GM21619 (cell line): ENCODE results near the gene PNPLA7.
"Not testable (repeated sequence)": the region's sequence is repeated elsewhere in the genome, so short reads cannot be mapped to it uniquely, and the experiment has no call there.

Experiments
- ATAC-seq: cut with Tn5 transposase; IDR thresholded peaks from one replicate; pipeline ENCODE4 v1.9.1; 2021; ENCODE audit not compliant: unreplicated experiment

Gene PNPLA7

DNA sequence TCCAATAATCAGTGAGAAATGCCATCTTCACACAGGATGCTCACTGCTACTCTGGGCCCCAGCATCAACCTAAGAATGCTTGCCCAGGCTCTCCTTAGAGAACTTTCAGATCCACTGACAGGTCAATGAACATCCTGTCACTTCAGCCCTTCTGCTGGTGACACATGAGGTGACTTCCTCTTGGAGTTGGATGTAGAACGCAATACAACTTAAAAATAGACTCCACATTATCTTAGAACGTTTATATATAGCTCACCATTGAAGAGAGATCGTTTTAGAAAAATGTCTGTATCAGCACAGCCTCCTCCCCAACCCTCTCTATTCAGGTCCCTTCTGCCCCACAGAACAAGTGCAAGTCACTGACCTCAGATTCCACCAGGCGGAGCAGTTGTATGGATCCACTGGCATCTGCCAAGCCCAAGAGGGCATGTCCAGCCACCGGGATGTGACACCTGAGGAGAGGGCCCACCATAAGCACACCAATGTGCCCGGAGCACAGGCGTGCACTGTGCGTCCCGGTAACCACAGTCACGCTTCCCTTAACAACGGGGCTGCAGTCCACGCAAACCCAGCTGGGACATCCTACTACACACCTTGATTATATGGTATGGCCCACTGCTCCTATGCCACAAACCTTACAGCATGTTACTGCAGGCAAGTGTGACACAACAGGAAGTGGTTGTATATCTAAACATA lies 25.7 kb upstream of the PNPLA7 start:
- ATAC-seq = no peak

DNA sequence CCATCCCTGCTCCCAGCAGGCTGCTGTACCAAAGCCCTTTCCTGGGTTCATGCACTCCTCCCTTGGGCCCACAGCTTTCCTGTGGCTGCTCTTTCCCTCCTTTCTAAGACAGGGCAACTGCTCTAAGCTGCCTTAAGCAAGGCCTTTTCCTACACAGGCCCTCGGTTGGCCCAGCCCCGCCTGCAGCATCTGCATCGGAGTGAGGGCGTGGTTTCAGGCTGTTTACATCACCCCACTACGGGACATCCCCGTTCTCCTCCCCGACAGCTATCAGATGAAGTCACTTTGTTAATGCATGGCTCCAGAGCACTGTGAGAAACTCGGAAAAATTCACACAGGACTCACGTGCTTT lies 25.1 kb upstream of the PNPLA7 start:
- no peak for ATAC-seq

DNA sequence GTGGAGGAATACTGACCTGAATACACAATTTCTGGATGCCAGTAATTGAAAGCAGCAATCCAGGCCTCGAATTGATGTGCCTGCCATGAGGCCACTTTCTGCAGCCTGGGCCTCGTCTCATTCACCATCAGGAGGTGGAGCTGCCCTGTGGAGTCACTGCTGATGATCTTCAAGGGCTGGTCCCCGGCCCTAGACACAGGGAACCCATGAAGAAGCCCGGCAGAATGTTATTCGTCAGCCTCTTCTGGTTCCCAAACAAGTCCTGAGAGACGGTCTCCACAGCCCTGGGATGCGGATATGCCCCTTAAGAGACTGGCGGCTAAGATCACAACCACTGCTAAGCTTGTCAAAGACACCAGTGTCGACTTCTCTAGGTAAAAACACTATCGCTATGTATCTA lies 24.0 kb upstream of the PNPLA7 start:
- ATAC-seq = no peak

DNA sequence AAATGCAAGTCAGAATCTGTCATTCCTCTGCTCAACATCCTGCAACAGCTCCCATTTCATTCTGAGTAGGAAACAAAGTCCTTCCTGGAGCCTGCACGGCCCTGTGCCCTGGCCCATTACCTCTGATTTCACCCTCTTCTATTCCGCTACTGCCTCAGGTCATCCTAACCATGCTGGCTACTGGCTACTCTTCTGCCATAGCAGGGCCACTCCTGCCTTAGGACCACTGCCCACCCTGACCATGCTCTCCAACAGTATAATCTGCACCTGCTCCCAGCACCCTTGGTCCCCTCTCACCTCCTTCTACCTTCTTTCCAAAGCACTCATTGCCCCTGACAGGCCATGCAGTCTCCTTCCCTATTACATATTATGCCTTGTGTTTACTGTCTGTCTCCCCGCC lies 20.4 kb upstream of the PNPLA7 start:
- no peak for ATAC-seq

DNA sequence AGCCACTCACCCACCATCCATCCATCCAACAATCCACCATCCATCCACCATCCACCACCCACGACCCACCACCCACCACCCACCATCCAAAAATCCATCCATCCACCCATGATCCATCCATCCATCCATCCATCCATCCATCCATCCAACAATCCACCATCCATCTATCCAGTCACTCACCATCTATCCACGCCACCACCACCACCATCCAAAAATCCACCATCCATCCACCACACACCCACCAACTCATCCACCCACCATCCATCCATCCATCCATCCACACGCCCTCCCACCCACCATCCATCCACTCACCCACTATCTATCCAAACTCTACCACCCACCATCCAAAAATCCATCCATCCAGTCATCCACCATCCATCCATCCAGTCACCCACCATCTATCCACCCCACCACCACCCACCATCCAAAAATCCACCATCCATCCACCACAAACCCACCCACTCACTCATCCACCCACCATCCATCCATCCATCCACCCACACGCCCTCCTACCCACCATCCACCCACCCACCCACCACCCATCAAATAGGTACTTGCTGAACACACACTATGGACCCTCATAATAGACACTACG lies 19.5 kb upstream of the PNPLA7 start:
- no peak for ATAC-seq

DNA sequence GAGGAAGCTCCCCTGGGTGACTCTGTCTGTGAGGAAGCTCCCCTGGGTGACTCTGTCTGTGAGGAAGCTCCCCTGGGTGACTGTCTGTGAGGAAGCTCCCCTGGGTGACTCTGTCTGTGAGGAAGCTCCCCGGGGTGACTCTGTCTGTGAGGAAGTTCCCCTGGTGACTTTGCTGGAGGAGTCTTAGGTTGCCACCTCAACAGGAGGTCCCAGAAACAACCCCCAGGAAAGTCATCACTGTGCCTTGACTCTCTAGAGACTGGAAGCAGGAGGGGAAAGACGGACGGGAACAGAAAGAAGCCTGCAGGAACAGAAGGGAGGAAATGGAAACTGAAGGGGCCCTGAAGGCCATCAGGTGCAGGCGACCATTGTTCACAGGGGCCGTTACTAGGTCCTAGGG lies 18.2 kb upstream of the PNPLA7 start:
- not testable (repeated sequence) for ATAC-seq

DNA sequence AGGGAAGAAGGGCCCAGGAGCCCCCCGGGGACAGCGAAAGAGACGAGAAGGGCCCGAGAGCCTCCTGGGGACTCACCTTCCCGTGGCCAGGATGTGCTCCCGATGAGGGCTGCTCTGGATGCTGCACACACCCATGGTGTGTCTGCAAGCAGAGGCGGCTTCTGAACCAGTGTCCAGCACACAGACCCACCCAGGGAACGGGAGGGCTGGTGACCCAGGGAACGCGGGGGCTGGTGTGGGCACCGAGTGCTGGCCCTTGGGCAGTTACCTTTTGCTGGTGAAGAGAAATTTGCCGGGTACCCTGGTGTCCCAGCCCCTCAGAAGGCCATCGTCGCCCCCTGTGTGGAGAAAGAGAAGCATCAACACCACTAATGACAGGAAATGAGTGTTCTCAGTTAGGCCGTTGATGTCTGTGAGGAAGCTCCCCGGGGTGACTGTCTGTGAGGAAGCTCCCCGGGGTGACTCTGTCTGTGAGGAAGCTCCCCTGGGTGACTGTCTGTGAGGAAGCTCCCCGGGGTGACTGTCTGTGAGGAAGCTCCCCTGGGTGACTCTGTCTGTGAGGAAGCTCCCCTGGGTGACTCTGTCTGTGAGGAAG lies 14.7 kb upstream of the PNPLA7 start:
- no peak for ATAC-seq

DNA sequence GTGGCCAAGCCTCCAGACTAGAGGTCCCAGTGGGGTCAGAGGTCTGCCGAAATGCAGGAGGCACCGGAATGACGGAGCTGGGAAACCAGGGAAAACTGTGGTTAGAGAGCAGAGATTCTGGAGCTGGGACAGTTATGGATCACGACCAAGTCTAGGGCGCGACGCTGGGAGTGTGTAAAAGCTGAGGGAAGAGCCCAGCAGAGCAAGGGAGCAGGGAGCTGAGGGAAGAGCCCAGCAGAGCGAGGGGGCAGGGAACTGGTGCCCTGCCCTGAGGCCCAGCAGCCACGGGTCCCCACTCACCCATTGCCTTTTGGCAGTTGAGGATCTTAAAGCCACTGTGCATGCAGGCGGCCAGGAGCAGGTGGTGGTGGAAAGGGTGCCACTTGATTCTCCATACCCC lies 13.9 kb upstream of the PNPLA7 start:
- ATAC-seq = no peak

DNA sequence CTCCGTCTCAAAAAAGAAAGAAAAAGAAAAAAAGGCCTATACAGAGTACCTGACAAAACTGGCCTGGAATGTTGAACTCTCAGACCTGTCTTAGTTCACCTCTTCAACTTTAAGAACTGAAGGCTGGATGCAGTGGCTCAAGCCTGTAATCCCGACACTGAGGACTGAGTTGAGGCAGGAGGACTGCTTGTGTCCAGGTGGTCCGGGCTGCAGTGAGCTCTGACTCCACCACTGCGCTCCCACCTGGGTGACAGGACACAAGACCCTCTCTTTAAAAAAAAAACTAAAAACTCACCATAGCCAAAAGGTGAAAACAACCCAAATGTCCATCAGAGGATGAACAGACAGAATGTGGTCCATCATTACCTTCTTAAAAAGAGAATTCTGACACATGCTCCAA lies 7.9 kb upstream of the PNPLA7 start:
- ATAC-seq = no peak

DNA sequence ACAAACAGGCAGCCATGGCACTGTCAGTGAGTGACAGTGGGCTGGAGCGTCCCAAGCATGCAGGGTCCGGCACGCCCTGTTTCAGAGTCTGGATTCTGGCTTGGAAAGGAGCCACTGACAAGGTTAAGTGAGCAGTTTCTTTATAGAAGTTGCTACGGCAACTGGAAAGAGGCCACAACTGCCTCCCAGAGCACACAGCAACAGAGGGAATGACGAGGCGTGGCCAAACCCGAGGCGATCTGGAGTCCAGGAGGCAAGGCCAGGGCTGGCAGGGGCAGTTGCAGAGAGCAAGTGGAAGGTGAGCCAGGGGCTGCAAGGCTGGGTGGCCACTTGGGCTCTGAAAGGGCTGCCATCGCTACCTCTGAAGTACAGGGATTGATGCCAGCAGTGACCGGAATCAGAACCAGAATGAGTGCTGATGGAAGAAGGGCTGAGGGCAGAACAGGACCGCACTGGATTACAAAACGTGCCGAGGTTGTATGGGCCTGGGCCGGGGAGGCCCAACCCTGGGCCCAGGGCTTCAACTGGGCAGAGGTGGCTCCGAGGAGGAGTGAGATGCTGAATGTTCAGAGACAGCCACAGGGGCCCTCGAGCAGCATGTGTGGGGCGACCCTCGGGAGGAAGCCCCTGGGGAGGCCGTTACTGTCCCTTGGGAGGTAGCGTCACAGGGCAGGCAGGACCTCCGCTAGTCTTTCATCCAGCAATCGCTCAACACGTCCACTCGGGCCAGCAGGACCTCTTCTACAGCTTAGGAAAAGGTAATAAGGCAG lies 6.1 kb upstream of the PNPLA7 start:
- no peak for ATAC-seq

DNA sequence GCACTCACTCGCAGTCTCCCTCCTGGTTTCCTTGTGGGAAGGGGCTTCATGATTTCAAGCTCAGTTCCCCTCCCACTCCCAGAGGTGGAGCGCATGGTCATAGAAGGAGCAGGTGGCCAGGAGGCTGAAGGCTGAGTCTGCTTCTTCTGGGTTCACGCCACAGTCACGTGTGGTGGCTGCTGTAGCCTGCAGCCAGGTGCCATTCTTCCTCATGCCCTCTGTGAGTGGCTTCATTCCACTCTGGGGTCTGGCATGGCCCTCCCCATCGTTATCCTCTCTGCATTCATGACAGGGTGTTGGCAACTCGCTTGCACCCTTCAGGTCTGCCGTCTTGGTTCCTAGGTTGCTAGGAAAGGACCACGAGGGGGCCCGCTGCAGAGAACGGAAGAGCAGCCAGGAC lies 5.0 kb upstream of the PNPLA7 start:
- ATAC-seq = no peak

DNA sequence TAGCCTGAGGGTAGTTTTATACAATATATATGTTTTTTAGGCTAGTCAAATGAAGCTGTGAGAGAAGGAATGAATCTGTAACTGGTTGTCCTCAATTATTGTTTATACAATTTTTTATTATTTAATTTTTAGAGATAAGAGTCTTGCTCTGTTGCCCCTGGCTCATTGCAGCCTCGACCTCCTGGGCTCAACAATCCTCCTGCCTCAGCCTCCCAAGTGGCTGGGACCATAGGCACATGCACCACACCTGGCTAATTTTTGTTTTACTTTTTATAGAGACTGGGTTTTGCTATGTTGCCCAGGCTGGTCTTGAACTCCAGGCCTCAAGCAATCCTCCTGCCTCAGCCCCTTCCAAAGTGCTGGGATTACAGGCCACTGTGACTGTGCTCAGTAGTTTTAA lies 4.1 kb upstream of the PNPLA7 start:
- ATAC-seq = no peak

DNA sequence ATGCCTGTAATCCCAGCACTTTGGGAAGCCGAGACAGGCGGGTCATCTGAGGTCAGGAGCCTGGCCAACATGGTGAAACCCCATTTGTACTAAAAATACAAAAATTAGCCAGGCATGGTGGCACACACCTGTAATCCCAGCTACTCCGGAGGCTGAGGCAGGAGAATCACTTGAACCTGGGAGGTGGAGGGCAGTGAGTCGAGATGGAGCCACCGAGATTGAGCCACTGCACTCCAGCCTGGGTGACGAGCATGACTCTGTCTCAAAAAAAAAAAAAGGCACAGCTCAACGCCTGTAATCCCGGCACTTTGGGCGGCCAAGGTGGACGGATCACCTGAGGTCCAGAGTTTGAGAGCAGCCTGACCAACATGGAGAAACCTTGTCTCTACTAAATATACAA lies 3.5 kb upstream of the PNPLA7 start:
- not testable (repeated sequence) for ATAC-seq

DNA sequence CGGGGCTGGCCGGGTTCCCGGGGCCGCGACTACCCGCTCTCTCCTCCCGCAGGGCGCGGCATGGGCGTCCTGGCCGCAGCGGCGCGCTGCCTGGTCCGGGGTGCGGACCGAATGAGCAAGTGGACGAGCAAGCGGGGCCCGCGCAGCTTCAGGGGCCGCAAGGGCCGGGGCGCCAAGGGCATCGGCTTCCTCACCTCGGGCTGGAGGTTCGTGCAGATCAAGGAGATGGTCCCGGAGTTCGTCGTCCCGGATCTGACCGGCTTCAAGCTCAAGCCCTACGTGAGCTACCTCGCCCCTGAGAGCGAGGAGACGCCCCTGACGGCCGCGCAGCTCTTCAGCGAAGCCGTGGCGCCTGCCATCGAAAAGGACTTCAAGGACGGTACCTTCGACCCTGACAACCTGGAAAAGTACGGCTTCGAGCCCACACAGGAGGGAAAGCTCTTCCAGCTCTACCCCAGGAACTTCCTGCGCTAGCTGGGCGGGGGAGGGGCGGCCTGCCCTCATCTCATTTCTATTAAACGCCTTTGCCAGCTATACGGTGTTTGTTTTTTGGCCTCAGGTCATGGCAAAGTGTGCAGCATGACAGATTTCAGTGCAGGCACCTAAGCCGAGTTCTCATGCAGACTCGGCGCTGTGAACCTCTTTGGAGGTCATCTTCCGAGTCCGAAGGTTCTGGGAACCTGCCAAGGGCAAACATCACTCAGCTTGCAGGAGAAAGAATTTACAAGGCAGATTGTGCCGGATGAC lies 2.0 kb upstream of the PNPLA7 start:
- ATAC-seq = peak; percentile 27

DNA sequence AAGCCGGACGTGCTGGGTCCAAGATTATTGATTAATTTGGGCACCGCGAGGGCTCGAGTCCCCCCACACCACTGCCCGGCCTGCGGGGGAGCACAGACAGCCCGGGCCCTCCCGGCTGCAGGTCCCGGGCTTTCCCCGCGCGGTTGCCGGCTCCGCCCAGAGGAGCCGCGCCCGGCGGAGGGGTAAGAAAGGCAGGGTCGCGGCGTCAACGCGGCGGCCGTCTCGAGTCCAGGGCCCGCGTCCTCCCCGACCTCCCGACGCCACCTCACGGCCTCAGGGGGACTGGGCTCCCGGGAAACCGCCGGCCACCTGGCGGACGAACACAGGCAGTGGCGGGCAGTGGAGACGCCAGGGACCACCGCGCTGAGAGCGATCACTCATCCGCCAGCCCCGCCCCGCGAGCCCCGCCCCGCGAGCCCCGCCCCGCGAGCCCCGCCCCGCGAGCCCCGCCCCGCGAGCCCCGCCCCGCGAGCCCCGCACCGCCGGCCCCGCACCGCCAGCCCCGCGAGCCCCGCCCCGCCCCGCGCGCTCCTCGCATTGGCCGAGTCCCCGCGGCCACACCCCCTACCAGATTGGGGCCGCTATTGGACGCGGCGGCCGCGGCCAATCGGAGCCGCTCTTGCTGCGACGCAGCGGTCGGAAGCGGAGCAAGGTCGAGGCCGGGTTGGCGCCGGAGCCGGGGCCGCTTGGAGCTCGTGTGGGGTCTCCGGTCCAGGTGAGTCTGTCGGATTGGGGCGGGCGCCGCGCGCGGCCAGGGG lies 1.2 kb upstream of the PNPLA7 start, which contains the start of gene MRPL41:
MRPL41 (plus strand) TSS at position 616 of the 758 bp plus-strand sequence. CDS start 203 bp downstream, outside the sequence.
- peak; percentile 72 for ATAC-seq

DNA sequence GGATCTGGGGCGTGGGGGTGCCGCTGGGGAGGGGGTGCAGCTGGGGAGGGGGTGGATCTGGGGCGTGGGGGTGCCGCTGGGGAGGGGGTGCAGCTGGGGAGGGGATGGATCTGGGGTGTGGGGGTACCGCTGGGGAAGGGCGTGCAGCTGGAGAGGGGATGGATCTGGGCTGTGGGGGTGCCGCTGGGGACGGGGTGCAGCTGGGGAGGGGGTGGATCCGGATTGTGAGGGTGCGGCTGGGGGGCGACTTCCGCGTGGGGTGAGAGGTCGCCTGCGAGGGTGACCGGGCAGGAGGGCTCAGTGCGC lies 709 bp upstream of the PNPLA7 start:
- ATAC-seq = not testable (repeated sequence)

DNA sequence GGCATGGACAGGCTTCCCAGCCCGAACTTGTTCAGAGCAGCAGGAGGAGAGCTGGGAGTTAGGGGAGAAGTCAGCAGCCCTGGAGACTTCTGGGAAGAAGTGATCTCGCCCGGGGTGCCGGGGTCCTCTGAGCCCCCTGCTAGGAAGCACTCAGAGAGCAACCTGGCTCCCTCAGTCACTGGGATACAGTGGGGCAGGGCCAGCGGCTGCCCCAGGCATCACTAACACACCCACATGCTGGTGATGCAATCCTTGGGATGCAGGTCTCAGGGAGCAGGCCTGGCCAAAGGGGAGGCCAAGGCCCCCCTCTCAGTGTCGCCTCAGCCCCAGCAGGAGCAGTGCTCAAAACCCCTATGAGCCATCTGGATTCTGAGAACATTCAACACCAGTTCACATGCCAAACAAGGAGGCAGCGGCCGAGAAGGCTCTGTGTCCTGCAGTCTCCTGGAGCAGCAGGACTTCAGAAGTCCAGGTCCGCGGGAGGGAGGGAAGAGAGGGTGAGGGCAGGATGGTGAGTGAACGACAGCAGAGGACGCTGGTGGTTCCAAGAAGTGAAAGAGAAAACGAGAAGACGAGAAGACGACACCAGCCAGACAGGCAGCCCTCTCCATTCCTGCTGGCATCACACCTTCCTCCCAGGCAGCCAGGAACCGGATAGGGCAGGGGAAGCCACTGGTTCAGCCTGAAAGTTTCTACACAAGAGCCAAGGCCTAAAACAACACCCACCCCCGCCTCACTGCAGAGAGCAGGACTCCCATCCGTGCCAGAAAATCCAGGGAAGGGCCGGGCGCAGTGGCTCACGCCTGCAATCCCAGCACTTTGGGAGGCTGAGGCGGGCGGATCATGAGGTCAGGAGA lies 2.3 kb downstream of the PNPLA7 start:
- ATAC-seq = no peak

DNA sequence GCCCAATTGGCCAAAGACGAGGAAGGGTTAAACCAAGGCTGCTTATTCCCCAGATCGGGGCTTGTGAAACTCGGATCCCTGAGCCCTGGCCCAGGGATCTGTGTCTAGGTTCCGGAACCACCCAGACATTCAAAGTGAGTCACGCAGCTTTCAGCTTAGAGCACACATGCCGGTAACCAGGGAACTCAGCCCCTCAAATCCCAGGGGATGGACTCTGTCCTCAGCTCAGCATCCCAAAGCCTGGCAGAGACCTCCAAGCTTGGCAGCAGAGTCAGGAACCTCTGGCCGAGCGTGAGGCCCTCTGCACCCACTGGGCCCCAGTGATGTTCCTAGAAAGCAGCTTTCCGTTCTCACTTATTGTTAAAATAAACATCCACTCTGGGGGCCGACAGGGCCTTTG lies 5.1 kb downstream of the PNPLA7 start:
- no peak for ATAC-seq

DNA sequence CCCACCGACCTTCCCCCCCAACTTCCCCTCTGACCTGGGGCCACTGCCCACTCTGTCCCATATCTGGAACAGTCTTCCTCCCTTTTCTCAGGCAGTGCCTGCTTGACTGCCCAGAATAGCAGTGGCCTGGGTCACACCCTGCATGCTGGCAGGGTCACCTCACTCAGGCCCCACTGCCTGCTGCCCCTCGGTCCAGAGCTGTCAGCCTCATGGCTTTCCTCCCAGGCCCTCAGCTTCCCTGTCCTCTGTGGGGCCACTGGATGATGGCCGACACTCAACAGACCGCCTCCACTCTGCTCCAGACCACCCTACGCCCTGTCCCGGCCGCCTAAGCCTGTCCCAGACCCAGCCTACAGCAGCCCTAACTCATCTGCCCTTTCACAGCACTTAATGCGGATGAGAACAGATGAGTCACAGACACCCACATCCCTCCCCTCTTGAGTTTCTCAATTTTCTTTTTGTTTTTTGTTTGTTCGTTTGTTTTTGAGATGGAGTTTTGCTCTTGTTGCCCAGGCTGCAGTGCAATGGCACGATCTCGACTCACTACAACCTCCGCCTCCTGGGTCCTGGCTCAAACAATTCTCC lies 5.9 kb downstream of the PNPLA7 start:
- no peak for ATAC-seq
